ENCODE measurements around the gene HAAO. TPM values are rescaled to one million over a fixed set of nuclear protein-coding genes. Genes with fewer than 3 reads are reported as not detected.

Gene HAAO
- total RNA-seq, 3 donors from 2014 or later = 4.4 to 6.2 (median 5.9) TPM

DNA sequence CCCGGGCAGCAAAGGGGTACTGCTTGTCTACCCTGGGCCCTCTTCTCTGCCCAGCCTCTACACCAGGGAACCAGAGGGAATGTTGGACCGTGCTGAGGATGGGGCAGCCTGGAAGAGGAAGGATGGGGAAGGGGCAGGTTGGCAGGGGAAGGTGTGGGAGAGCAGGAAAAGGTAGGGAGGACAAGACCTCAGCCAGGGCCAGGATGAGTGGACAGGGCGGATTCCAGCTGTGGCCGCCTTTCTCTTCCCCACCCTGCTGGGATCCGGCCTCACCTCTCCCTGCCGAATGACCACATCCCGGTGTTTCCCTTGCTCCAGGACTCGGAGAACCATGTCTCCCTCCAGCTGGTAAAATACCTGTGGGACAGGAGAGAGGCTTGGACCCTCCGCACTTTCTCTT, 8.9 kb downstream of the HAAO start:
- intact Hi-C loops (cut with DNase I; ENCODE audit: low total_unique reads) = no loop called here
- H3K4me1 ChIP-seq = no peaks in the 10 kb centered on the region
- H3K27me3 ChIP-seq = no peaks in the 10 kb centered on the region
- H3K9me3 ChIP-seq = no peaks in the 10 kb centered on the region
- H3K4me3 ChIP-seq = no peak overlapping the region
- H3K27ac ChIP-seq = no peak overlapping the region
- H3K36me3 ChIP-seq = no peaks in the 10 kb centered on the region
- TF ChIP-seq POLR2AphosphoS5 (IDR thresholded peaks at IDR 0.05) (no peak), POLR2A (IDR thresholded peaks at IDR 0.05) (no peak)
- TF ChIP-seq, protein P1, sequence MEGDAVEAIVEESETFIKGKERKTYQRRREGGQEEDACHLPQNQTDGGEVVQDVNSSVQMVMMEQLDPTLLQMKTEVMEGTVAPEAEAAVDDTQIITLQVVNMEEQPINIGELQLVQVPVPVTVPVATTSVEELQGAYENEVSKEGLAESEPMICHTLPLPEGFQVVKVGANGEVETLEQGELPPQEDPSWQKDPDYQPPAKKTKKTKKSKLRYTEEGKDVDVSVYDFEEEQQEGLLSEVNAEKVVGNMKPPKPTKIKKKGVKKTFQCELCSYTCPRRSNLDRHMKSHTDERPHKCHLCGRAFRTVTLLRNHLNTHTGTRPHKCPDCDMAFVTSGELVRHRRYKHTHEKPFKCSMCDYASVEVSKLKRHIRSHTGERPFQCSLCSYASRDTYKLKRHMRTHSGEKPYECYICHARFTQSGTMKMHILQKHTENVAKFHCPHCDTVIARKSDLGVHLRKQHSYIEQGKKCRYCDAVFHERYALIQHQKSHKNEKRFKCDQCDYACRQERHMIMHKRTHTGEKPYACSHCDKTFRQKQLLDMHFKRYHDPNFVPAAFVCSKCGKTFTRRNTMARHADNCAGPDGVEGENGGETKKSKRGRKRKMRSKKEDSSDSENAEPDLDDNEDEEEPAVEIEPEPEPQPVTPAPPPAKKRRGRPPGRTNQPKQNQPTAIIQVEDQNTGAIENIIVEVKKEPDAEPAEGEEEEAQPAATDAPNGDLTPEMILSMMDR (IDR thresholded peaks at IDR 0.05) = no peak
- DNase-seq (ENCODE audit: low spot score in 2 of 2) = no peak

DNA sequence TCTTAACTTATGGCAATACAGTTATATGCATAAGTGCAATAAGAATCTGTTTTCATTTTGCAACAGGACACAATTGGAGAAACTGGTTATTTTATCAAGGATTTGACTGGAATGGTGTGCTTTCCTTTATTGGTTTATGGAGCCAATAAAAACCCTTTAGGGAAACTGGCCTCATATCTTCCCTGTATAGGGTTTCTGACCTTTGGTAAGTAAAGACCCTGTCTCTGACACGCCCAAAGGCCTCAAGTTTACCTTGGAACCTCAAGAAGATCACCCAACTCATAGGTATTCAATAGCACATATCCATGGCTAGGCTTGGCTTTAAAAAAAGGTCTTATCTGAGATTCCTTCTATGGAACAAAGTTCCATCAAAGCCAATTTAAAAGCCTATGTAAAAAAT, 11.2 kb downstream of the HAAO start:
- Histone ChIP-seq H3K4me1 (no peaks in the 10 kb centered on the region), H3K4me3 (no peak overlapping the region), H3K9me3 (no peaks in the 10 kb centered on the region), H3K27ac (no peak overlapping the region), H3K27me3 (no peaks in the 10 kb centered on the region), H3K36me3 (no peaks in the 10 kb centered on the region)
- no peak for TF ChIP-seq POLR2AphosphoS5 (IDR thresholded peaks at IDR 0.05)
- TF ChIP-seq, protein P1 (IDR thresholded peaks at IDR 0.05) = no peak
- TF ChIP-seq POLR2A (IDR thresholded peaks at IDR 0.05) = no peak
- no peak for DNase-seq (ENCODE audit: low spot score in 2 of 2)
- intact Hi-C loops (cut with DNase I; ENCODE audit: low total_unique reads) = no loop called here

DNA sequence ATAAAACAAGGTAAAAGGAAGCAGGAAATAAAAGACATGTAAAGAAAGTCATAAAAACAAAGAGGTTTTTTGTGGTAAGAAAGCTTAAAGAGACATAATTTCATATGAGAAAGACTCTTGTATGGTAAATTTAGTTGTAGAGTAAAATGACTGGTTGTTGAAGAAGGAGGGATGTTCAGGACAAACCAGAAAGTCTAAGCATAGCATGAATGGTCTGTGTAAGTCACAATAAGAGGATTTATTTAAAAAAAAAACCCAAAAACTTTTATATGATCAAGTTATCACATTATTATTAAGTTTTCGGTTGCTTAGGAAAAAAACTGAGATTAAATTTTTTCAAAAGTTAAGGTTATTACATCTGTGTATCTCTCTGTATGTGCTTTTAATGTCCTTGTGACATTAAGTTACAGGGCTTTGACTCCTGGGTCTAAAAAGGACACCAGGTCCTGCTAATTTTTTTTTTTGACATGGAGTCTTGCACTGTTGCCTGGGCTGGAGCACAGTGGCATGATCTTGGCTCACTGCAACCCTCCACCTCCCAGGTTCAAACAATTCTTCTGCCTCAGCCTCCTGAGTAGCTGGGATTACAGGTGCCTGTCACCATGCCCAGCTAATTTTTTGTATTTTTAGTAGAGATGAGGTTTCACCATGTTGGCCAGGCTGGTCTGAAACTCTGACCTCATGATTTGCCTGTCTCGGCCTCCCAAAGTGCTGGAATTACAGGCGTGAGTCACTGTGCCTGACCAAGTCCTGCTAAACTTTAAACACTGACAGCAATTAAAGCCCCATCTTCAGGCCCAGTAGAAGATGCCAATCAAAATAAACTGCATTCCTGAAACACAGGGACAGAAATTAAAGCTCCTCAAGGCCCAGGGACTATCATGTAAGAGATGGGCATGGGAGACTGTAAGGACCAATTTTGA, 14.2 kb downstream of the HAAO start:
- DNase-seq (ENCODE audit: low spot score in 2 of 2) = no peak
- H3K4me1 ChIP-seq = no peaks in the 10 kb centered on the region
- no peaks in the 10 kb centered on the region for H3K36me3 ChIP-seq
- TF ChIP-seq POLR2A (IDR thresholded peaks at IDR 0.05) (no peak), POLR2AphosphoS5 (IDR thresholded peaks at IDR 0.05) (no peak)
- TF ChIP-seq, protein P1 (IDR thresholded peaks at IDR 0.05) = no peak
- intact Hi-C loops (cut with DNase I; ENCODE audit: low total_unique reads) = no loop called here
- no peak overlapping the region for H3K4me3 ChIP-seq
- H3K9me3 ChIP-seq = no peaks in the 10 kb centered on the region
- no peak overlapping the region for H3K27ac ChIP-seq
- no peaks in the 10 kb centered on the region for H3K27me3 ChIP-seq

DNA sequence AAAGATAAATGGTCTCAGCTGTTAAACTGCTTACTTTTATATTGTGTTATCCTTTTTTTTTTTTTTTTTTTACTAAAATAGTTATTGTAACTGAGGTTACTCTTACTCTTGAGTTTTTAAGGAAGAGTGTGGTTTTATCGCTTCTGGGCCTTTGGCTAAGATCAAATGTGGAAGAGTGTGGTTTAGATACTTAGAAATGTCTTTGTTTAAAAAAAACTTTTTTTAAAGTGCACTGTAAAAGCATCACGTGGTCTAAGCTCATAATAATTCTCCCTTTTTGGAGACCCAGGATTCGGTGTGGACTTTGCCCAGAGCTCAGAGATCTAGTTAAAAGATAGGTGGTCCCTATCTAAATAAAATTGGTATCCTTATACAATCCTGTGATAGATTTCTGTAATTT, 16.6 kb downstream of the HAAO start:
- DNase-seq (ENCODE audit: low spot score in 2 of 2) = no peak
- intact Hi-C loops (cut with DNase I; ENCODE audit: low total_unique reads) = no loop called here
- no peak overlapping the region for H3K27ac ChIP-seq

DNA sequence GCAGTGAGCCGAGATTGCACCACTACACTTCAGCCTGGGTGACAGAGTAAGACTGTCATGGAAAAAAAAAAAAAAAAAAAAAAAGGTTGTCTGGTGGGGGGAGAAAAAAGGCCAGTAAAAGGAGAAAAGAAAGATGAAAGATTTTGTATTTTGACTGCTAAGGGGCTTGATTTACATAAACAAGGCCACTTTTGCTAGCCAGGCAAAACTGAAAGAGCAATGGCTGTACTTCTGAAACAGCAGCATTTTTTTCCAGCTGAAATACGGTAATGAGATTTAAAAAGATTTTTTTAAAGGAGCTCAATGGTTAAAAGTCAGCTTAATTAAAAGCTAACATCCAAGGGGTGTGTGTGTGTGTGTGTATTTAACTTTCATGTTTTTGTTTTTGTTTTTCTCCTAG, 17.2 kb downstream of the HAAO start:
- H3K4me1 ChIP-seq = no peaks in the 10 kb centered on the region
- no peak overlapping the region for H3K27ac ChIP-seq
- DNase-seq (ENCODE audit: low spot score in 2 of 2) = no peak
- H3K36me3 ChIP-seq = no peaks in the 10 kb centered on the region
- intact Hi-C loops (cut with DNase I; ENCODE audit: low total_unique reads) = no loop called here
- TF ChIP-seq, protein P1 (IDR thresholded peaks at IDR 0.05) = no peak
- TF ChIP-seq POLR2AphosphoS5 (IDR thresholded peaks at IDR 0.05) = no peak
- no peak overlapping the region for H3K4me3 ChIP-seq
- H3K9me3 ChIP-seq = no peaks in the 10 kb centered on the region
- no peaks in the 10 kb centered on the region for H3K27me3 ChIP-seq

More for the DNA sequence above, 16.6 kb downstream of the HAAO start:
- TF ChIP-seq POLR2A (IDR thresholded peaks at IDR 0.05) (no peak), POLR2AphosphoS5 (IDR thresholded peaks at IDR 0.05) (no peak)
- TF ChIP-seq, protein P1 (IDR thresholded peaks at IDR 0.05) = no peak
- H3K9me3 ChIP-seq = no peaks in the 10 kb centered on the region
- H3K27me3 ChIP-seq = no peaks in the 10 kb centered on the region
- H3K36me3 ChIP-seq = no peaks in the 10 kb centered on the region
- H3K4me3 ChIP-seq = no peak overlapping the region
- no peaks in the 10 kb centered on the region for H3K4me1 ChIP-seq
